HepG2 (cell line): ENCODE measurements around the gene RNF38. TPM values are rescaled to one million over a fixed set of nuclear protein-coding genes. Genes with fewer than 3 reads are reported as not detected.
A peak's percentile ranks its signal among the peaks of the same experiment; 100 is the strongest.

Experiments
- EP300 ChIP-seq, 3 experiments: sonication (generic) in 1 of 3; formaldehyde crosslinking in 1 of 3; IDR thresholded peaks; 2 replicates each; pipeline versions ENCODE4 v1.5.1 to v1.6.1; 2011 to 2020; ENCODE audit warnings: low read depth in 2 of 3, low read length in 2 of 3, borderline replicate concordance in 1 of 3, improper control_type of control experiment in 1 of 3, mild to moderate bottlenecking in 1 of 3, missing genetic modification reagents in 1 of 3, moderate library complexity in 1 of 3
- KLF11 ChIP-seq: IDR thresholded peaks from 2 replicates; pipeline ENCODE4 v1.6.1; 2016; ENCODE audit warnings: missing compliant biosample characterization
- KMT2B ChIP-seq: IDR thresholded peaks from 2 replicates; pipeline ENCODE4 v1.6.1; 2016; ENCODE audit warnings: missing genetic modification reagents, missing compliant biosample characterization
- MNT ChIP-seq: fragments of 450-650 bp; IDR thresholded peaks from 2 replicates; pipeline ENCODE4 v1.6.1; 2016
- MYC ChIP-seq: sonication (generic); formaldehyde crosslinking; IDR thresholded peaks from 2 replicates; pipeline ENCODE4 v1.9.0; 2021; ENCODE audit warnings: missing genetic modification reagents, borderline replicate concordance
- NKX3-1 ChIP-seq: sonication (generic); formaldehyde crosslinking; IDR thresholded peaks from 2 replicates; pipeline ENCODE4 v1.5.0; 2020; ENCODE audit warnings: missing genetic modification reagents
- NR1H2 ChIP-seq: sonication (generic); formaldehyde crosslinking; IDR thresholded peaks from 2 replicates; pipeline ENCODE4 v1.8.1; 2022; ENCODE audit warnings: low read depth, missing genetic modification reagents, borderline replicate concordance
- PAXIP1 ChIP-seq: sonication (generic); formaldehyde crosslinking; conservative IDR thresholded peaks from 2 replicates; pipeline ENCODE4 v1.4.0; 2020; ENCODE audit warnings: mild to moderate bottlenecking, missing genetic modification reagents, moderate library complexity
- POLR2A ChIP-seq, 2 experiments: IDR thresholded peaks; 2 replicates each; pipeline ENCODE4 v1.6.1; 2011; ENCODE audit warnings: low read depth in 2 of 2, low read length in 2 of 2, mild to moderate bottlenecking in 1 of 2, moderate library complexity in 1 of 2; ENCODE audit not compliant: insufficient read depth in 1 of 2
- SIX1 ChIP-seq: sonication (generic); formaldehyde crosslinking; IDR thresholded peaks from 2 replicates; pipeline ENCODE4 v1.4.0; 2020; ENCODE audit warnings: missing genetic modification reagents, borderline replicate concordance
- SOX13 ChIP-seq, 3 experiments: fragments of 450-650 bp in 1 of 3; sonication (generic) in 1 of 3; formaldehyde crosslinking in 1 of 3; IDR thresholded peaks in 2 of 3; conservative IDR thresholded peaks in 1 of 3; 2 replicates each; pipeline versions ENCODE4 v1.5.0 to v1.6.1; 2016 to 2020; ENCODE audit warnings: antibody characterized with exemption in 1 of 3, mild to moderate bottlenecking in 1 of 3, missing compliant biosample characterization in 1 of 3, missing genetic modification reagents in 1 of 3, moderate library complexity in 1 of 3
- TBX3 ChIP-seq: fragments of 450-650 bp; IDR thresholded peaks from 2 replicates; pipeline ENCODE4 v1.6.1; 2017; ENCODE audit warnings: antibody characterized with exemption, mild to moderate bottlenecking, inconsistent platforms, borderline replicate concordance
- TCF7 ChIP-seq: sonication (generic); IDR thresholded peaks from 2 replicates; pipeline ENCODE4 v1.6.1; 2016; ENCODE audit warnings: antibody characterized with exemption, low read depth
- ZC3H4 ChIP-seq: sonication (generic); formaldehyde crosslinking; IDR thresholded peaks from 2 replicates; pipeline ENCODE4 v1.4.0; 2020; ENCODE audit warnings: missing genetic modification reagents, borderline replicate concordance
- ZNF367 ChIP-seq: sonication (generic); formaldehyde crosslinking; IDR thresholded peaks from 2 replicates; pipeline ENCODE4 v1.4.0; 2020; ENCODE audit warnings: missing genetic modification reagents, borderline replicate concordance
- ZNF562 ChIP-seq: sonication (generic); formaldehyde crosslinking; IDR thresholded peaks from 2 replicates; pipeline ENCODE4 v1.8.0; 2022; ENCODE audit warnings: missing genetic modification reagents, borderline replicate concordance
- ZNF619 ChIP-seq: sonication (generic); formaldehyde crosslinking; IDR thresholded peaks from 2 replicates; pipeline ENCODE4 v1.4.0; 2020; ENCODE audit warnings: mild to moderate bottlenecking, missing genetic modification reagents
- ZNF800 ChIP-seq: sonication (generic); formaldehyde crosslinking; IDR thresholded peaks from 2 replicates; pipeline ENCODE4 v1.4.0; 2020; ENCODE audit warnings: missing genetic modification reagents
- polyA plus RNA-seq, 8 experiments: library from polyadenylated mRNA; depleted of rRNA in 3 of 8; stranded (reverse) in 7 of 8; unstranded in 1 of 8; fragments of >200 nt; fragmentation: Illumina TruSeq in 4 of 8; extraction: Trizol in 4 of 8; gene quantifications; 2 replicates each; pipeline versions ENCODE4 v1.2.1 to v1.2.3, GENCODE V29; 2011 to 2016; ENCODE audit warnings: low read depth in 4 of 8, missing spikeins in 1 of 8, mixed read lengths in 1 of 8; ENCODE audit not compliant: insufficient read depth in 1 of 8
- total RNA-seq, 5 experiments: library from RNA; depleted of rRNA; stranded (reverse); fragments of >200 nt; fragmentation: Illumina TruSeq; extraction: Trizol; gene quantifications; 2 replicates each; pipeline ENCODE4 v1.2.3, GENCODE V29; 2016; ENCODE audit warnings: low read depth in 1 of 5
- TF ChIP-seq, protein P1 (sequence below): sonication (generic); formaldehyde crosslinking; IDR thresholded peaks from 2 replicates; pipeline ENCODE4; 2020; ENCODE audit warnings: missing genetic modification reagents, mild to moderate bottlenecking, borderline replicate concordance

RNF38 gene
- total and polyA plus RNA-seq, 2 of the 13 experiments (the other 11 are each of a cell fraction or from before 2014, with no cell fraction given) = 9.1 to 32.1 TPM

DNA sequence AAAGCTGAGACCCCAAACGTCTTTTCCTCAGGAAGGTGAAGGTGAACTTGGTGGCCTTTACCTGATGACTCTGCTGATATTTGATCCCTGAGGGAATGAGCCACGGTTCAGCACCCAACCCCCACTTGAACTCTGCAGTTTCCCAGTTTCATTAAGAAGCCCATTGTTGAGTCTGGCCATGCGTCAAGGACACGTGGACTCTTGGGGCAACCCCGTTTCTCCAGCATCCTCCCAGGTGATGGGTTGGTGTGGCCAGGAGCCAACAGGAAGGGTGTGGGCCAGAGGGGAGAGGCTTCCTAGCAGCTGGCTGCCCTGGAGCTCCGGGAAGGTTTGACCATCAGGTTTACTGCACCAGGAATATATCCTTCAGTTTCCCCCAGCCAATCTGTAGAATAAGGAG, 82.3 kb downstream of the RNF38 start (continued):
- TF ChIP-seq ZNF800 (CRISPR knock-in tag) (no peak), NR1H2 (CRISPR knock-in tag) (no peak), MNT (peak; percentile 36; the same call in 1 of the 2 replicates), KLF11 (CRISPR knock-in tag) (0 out of 2 replicates have a peak, but pooled peaks have one; percentile 23), SIX1 (CRISPR knock-in tag) (peak; percentile 64; the same call in 1 of the 2 replicates), ZNF619 (CRISPR knock-in tag) (no peak), POLR2A (IDR thresholded peaks at IDR 0.05; ENCODE audit: insufficient read depth in 1 of 2, low read depth in 2 of 2, low read length in 2 of 2) (no peak), SOX13 (IDR thresholded peaks at IDR 0.05) (no peak), SOX13 (CRISPR knock-in tag; conservative IDR thresholded peaks at IDR 0.05 in 1 of 2, IDR thresholded peaks at IDR 0.05 in 1 of 2) (0 out of 4 replicates have a peak, but pooled peaks of 1 of the 2 experiments have one; percentile 22), MYC (CRISPR knock-in tag) (peak; percentile 63; the same call in 1 of the 2 replicates), EP300 (IDR thresholded peaks at IDR 0.05; ENCODE audit: low read depth in 2 of 2, low read length in 2 of 2) (peak in 1 of 2 experiments; percentile 43; a peak in 1 of 4 replicates), EP300 (CRISPR knock-in tag; IDR thresholded peaks at IDR 0.05; ENCODE audit: borderline replicate concordance) (no peak; the same call in 1 of the 2 replicates), ZNF367 (CRISPR knock-in tag) (no peak), ZC3H4 (no peak), PAXIP1 (0 out of 2 replicates have a peak, but pooled peaks have one; percentile 22), TBX3 (no peak), ZNF562 (CRISPR knock-in tag) (no peak), TCF7 (no peak), NKX3-1 (CRISPR knock-in tag) (no peak), KMT2B (no peak)
- TF ChIP-seq, protein P1, sequence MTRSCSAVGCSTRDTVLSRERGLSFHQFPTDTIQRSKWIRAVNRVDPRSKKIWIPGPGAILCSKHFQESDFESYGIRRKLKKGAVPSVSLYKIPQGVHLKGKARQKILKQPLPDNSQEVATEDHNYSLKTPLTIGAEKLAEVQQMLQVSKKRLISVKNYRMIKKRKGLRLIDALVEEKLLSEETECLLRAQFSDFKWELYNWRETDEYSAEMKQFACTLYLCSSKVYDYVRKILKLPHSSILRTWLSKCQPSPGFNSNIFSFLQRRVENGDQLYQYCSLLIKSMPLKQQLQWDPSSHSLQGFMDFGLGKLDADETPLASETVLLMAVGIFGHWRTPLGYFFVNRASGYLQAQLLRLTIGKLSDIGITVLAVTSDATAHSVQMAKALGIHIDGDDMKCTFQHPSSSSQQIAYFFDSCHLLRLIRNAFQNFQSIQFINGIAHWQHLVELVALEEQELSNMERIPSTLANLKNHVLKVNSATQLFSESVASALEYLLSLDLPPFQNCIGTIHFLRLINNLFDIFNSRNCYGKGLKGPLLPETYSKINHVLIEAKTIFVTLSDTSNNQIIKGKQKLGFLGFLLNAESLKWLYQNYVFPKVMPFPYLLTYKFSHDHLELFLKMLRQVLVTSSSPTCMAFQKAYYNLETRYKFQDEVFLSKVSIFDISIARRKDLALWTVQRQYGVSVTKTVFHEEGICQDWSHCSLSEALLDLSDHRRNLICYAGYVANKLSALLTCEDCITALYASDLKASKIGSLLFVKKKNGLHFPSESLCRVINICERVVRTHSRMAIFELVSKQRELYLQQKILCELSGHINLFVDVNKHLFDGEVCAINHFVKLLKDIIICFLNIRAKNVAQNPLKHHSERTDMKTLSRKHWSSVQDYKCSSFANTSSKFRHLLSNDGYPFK (CRISPR knock-in tag) = no peak
